SU-DHL-6 (cell line): ENCODE data around the gene CEACAM20.

Source experiments
- H2AFZ ChIP-seq: fragments of 200-600 bp; sonication (generic); 2 replicates; pipeline ENCODE4 v1.6.1; 2014; ENCODE audit warnings: low read depth, mild to moderate bottlenecking, moderate library complexity, mixed read lengths, antibody characterized with exemption, low read length; ENCODE audit not compliant: severe bottlenecking
- H3F3A ChIP-seq: fragments of 200-600 bp; shearing (Covaris generic); 2 replicates; pipeline ENCODE4 v1.6.0; 2016; ENCODE audit warnings: antibody characterized with exemption, mild to moderate bottlenecking; ENCODE audit not compliant: insufficient read depth
- H3K27ac ChIP-seq: fragments of 200-600 bp; sonication (generic); 2 replicates; pipeline ENCODE4 v1.5.1; 2016; ENCODE audit warnings: low read depth, mild to moderate bottlenecking, low read length, moderate library complexity, mixed read lengths
- H3K27me3 ChIP-seq: fragments of 200-600 bp; sonication (generic), shearing (Covaris generic); 2 replicates; pipeline ENCODE4 v1.6.0; 2014; ENCODE audit warnings: mild to moderate bottlenecking, low read length
- H3K36me3 ChIP-seq: fragments of 200-600 bp; sonication (generic); 2 replicates; pipeline ENCODE4 v1.6.1; 2014; ENCODE audit warnings: mild to moderate bottlenecking, low read length, mixed read lengths
- H3K4me2 ChIP-seq: fragments of 300-600, 200-600 bp; shearing (Covaris generic), sonication (generic); 2 replicates; pipeline ENCODE4 v1.6.0; 2014; ENCODE audit warnings: low read length, low read depth, mild to moderate bottlenecking; ENCODE audit not compliant: poor library complexity, severe bottlenecking
- H3K4me3 ChIP-seq: fragments of 200-600 bp; sonication (generic); 2 replicates; pipeline ENCODE4 v1.5.1; 2014; ENCODE audit warnings: antibody characterized with exemption, low read length, mild to moderate bottlenecking, mixed read lengths; ENCODE audit not compliant: insufficient read depth, poor library complexity, severe bottlenecking
- H3K79me2 ChIP-seq: fragments of 200-600 bp; sonication (generic); 2 replicates; pipeline ENCODE4 v1.6.1; 2014; ENCODE audit warnings: mild to moderate bottlenecking, low read length, moderate library complexity; ENCODE audit not compliant: insufficient read depth
- H3K9ac ChIP-seq: fragments of 200-600 bp; sonication (generic); 2 replicates; pipeline ENCODE4 v1.7.0; 2014; ENCODE audit warnings: mild to moderate bottlenecking, low read length
- H3K9me2 ChIP-seq: fragments of 200-600 bp; sonication (generic); replicated peaks from 2 replicates; pipeline ENCODE4 v1.6.1; 2014; ENCODE audit warnings: low read length; ENCODE audit not compliant: insufficient read depth
- H3K9me3 ChIP-seq: fragments of 200-600 bp; sonication (generic); 2 replicates; pipeline ENCODE4 v1.6.1; 2014; ENCODE audit warnings: low read length, mixed read lengths; ENCODE audit not compliant: insufficient read depth
- H4K20me1 ChIP-seq: fragments of 200-600 bp; sonication (generic); 2 replicates; pipeline ENCODE4 v1.6.1; 2014; ENCODE audit warnings: low read depth, mild to moderate bottlenecking, antibody characterized with exemption, low read length, moderate library complexity, mixed read lengths
- CTCF ChIP-seq: fragments of 200-600 bp; sonication (generic); IDR thresholded peaks from one replicate; pipeline ENCODE4 v1.5.1; 2017; ENCODE audit warnings: antibody characterized with exemption, mild to moderate bottlenecking, low read length, moderate library complexity; ENCODE audit not compliant: insufficient read depth, poor library complexity, severe bottlenecking
- EZH2phosphoT487 ChIP-seq: fragments of 200-600 bp; sonication (generic), shearing (Covaris generic); conservative IDR thresholded peaks from 2 replicates; pipeline ENCODE4 v1.6.1; 2018; ENCODE audit warnings: mild to moderate bottlenecking, antibody characterized with exemption, low read length, moderate library complexity, mixed read lengths

CEACAM20 gene

DNA sequence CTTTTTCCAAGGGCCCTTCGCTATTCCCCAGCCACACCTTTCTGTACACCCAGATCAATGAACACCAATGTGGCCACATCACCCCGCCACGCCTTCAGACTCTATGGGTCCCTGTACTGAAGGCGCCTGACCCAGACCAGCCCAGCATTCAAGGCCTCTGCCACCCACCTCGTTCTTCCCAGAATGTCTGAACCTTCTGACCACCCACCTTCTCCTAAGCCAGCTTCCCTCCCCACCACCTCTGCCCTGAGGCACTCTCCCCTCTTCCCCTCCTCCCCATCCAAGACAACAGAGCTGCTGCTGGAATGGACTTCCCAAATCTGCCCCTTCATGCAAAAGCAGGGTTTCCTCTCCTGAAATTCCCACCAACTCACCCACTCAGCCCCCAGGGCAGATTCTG, 3.3 kb upstream of the CEACAM20 start:
- Histone ChIP-seq H3F3A (no peaks in the 10 kb centered on the region), H4K20me1 (no peaks in the 10 kb centered on the region), H3K36me3 (no peaks in the 10 kb centered on the region), H3K9ac (no peak overlapping the region), H3K27me3 (no peaks in the 10 kb centered on the region), H3K9me3 (no peaks in the 10 kb centered on the region), H3K9me2 (no peaks in the 10 kb centered on the region), H3K4me3 (no peak overlapping the region), H3K4me2 (no peak overlapping the region), H3K27ac (no peak overlapping the region), H2AFZ (no peak overlapping the region), H3K79me2 (no peaks in the 10 kb centered on the region)
- TF ChIP-seq EZH2phosphoT487 (no peak), CTCF (no peak)

DNA sequence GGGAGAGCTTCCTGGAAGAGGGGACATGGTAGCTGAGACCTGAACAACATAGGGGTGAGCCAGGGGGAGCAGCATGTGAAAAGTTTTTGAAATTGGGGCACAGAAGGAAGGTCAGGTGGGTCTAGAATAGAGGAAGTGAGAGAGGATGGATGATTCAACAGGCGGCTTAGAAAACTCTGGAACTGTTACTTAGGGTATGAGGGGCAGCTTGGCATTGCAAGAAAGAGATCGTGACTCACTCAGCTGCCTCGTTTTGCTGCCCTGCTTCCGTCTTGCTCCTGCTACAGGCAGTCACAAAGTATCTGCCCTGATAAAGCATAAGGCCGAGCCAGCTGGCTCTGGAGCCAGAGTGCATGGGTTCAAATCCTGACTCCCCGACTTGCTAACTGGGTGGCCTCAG, 1.3 kb upstream of the CEACAM20 start:
- TF ChIP-seq CTCF (no peak), EZH2phosphoT487 (no peak)
- no peaks in the 10 kb centered on the region for H3K36me3 ChIP-seq
- no peak overlapping the region for H3K4me3 ChIP-seq
- H3K27ac ChIP-seq: no peak overlapping the region
- H3K9ac ChIP-seq: no peak overlapping the region
- no peaks in the 10 kb centered on the region for H3K9me2 ChIP-seq
- H2AFZ ChIP-seq: no peak overlapping the region
- H3K4me2 ChIP-seq: no peak overlapping the region
- H4K20me1 ChIP-seq: no peaks in the 10 kb centered on the region
- no peaks in the 10 kb centered on the region for H3F3A ChIP-seq
- no peaks in the 10 kb centered on the region for H3K79me2 ChIP-seq
- H3K27me3 ChIP-seq: no peaks in the 10 kb centered on the region
- no peaks in the 10 kb centered on the region for H3K9me3 ChIP-seq

DNA sequence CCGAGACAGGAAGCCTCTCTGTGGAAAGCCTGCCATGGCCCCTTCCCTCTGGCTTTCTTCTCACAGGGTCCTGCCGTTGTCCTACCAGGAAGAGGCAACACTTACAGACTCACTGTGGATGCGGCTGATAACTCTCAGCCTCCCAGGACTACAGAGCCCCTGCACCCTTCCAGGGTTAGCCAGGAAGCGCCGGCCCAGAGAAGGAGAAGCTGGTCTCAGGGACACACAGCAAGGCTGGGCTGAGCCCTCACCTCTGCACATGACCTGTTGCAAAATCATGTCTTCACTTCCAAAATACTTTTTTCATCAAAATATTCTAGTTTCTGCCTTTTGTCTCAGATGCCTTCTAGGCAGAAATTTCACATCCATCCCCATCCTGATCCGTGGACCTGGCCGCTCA, 1.9 kb downstream of the CEACAM20 start:
- no peaks in the 10 kb centered on the region for H3F3A ChIP-seq
- no peaks in the 10 kb centered on the region for H3K79me2 ChIP-seq
- H3K4me2 ChIP-seq: no peak overlapping the region
- H3K9me2 ChIP-seq: no peaks in the 10 kb centered on the region
- H3K9ac ChIP-seq: no peak overlapping the region
- no peaks in the 10 kb centered on the region for H3K9me3 ChIP-seq
- no peak overlapping the region for H3K27ac ChIP-seq
- TF ChIP-seq EZH2phosphoT487 (no peak), CTCF (no peak)
- H2AFZ ChIP-seq: no peak overlapping the region
- H3K27me3 ChIP-seq: no peaks in the 10 kb centered on the region
- no peaks in the 10 kb centered on the region for H4K20me1 ChIP-seq
- no peaks in the 10 kb centered on the region for H3K36me3 ChIP-seq
- H3K4me3 ChIP-seq: no peak overlapping the region
